Endothelial cell of umbilical vein (primary cell): ENCODE results near the gene VEPH1. TPM values are rescaled to one million over a fixed set of nuclear protein-coding genes. Genes with fewer than 3 reads are reported as not detected.
A peak's percentile ranks its signal among the peaks of the same experiment; 100 is the strongest.

Experiments
- BruUV-seq: library from RNA; stranded (reverse); fragments of 400-500 nt; replicated peaks from 2 replicates; lab custom pipeline; 2021; lab: Mats Ljungman, UMichigan
- CTCF ChIA-PET: fragments of 300-600, 350-600 bp; sonication (Branson Sonifier 250); formaldehyde crosslinking; loops from one replicate; lab custom pipeline; 2021; ENCODE audit warnings: antibody characterized with exemption, inconsistent platforms; lab: Charles Lee
- POLR2A ChIA-PET: fragments of 300-600, 350-600 bp; sonication (Branson Sonifier 250); formaldehyde crosslinking; loops from one replicate; lab custom pipeline; 2021; ENCODE audit warnings: antibody characterized with exemption, inconsistent platforms; lab: Charles Lee
- DNase-seq: peaks from one replicate; pipeline ENCODE4 v3.0.0-alpha.2; 2011; ENCODE audit warnings: low read depth, low spot score
- FAIRE-seq: peaks from 2 replicates; lab custom pipeline; 2011; peaks lifted over from hg19 to GRCh38; lab: Jason Lieb, UNC
- H2AFZ ChIP-seq: 2 replicates; pipeline ENCODE4 v1.6.0; 2012; ENCODE audit warnings: low read depth, low read length, control low read depth, inconsistent platforms
- H3K27ac ChIP-seq: 2 replicates; pipeline ENCODE4 v1.5.1; 2011; ENCODE audit warnings: low read depth, mild to moderate bottlenecking, control low read depth, low read length, moderate library complexity; ENCODE audit not compliant: insufficient read depth
- H3K27me3 ChIP-seq, 2 experiments: 2 replicates each; pipeline versions ENCODE4 v1.6.0 to v1.6.1; 2011; ENCODE audit warnings: low read length in 2 of 2, mixed read lengths in 1 of 2; ENCODE audit not compliant: control insufficient read depth in 2 of 2, insufficient read depth in 2 of 2
- H3K36me3 ChIP-seq, 2 experiments: 2 replicates in 1 of 2; 3 replicates in 1 of 2; pipeline ENCODE4 v1.5.1; 2011; ENCODE audit warnings: low read length in 2 of 2, mild to moderate bottlenecking in 1 of 2, moderate library complexity in 1 of 2; ENCODE audit not compliant: control insufficient read depth in 2 of 2, insufficient read depth in 2 of 2; ENCODE audit errors: extremely low read depth in 1 of 2
- H3K4me1 ChIP-seq: 3 replicates; pipeline ENCODE4 v1.5.1; 2011; ENCODE audit warnings: mild to moderate bottlenecking, low read length; ENCODE audit not compliant: control insufficient read depth, insufficient read depth; ENCODE audit errors: extremely low read depth
- H3K4me2 ChIP-seq: 2 replicates; pipeline ENCODE4 v1.6.1; 2011; ENCODE audit warnings: low read length, control low read depth, mixed read lengths; ENCODE audit not compliant: insufficient read depth
- H3K4me3 ChIP-seq, 3 experiments: fragments of 200-600 bp in 1 of 3; sonication (generic), shearing (Covaris generic) in 1 of 3; replicated peaks in 1 of 3; 2 replicates each; pipeline ENCODE4 v1.5.1; 2011 to 2016; ENCODE audit warnings: control low read depth in 3 of 3, low read length in 3 of 3, mild to moderate bottlenecking in 2 of 3, inconsistent platforms in 1 of 3, low read depth in 1 of 3, moderate library complexity in 1 of 3; ENCODE audit not compliant: insufficient read depth in 1 of 3
- H3K79me2 ChIP-seq: 2 replicates; pipeline ENCODE4 v1.6.0; 2012; ENCODE audit warnings: low read length, inconsistent platforms; ENCODE audit not compliant: control insufficient read depth, insufficient read depth
- H3K9ac ChIP-seq: replicated peaks from 2 replicates; pipeline ENCODE3; 2011; ENCODE audit warnings: low read length, control low read depth; ENCODE audit not compliant: insufficient read depth; ENCODE audit errors: extremely low read depth
- H3K9me1 ChIP-seq: replicated peaks from 3 replicates; pipeline ENCODE4 v1.6.0; 2011; ENCODE audit warnings: mild to moderate bottlenecking, low read length; ENCODE audit not compliant: control insufficient read depth, insufficient read depth; ENCODE audit errors: extremely low read depth
- H3K9me3 ChIP-seq: replicated peaks from 2 replicates; pipeline ENCODE4 v1.5.1; 2012; ENCODE audit warnings: low read length, inconsistent platforms; ENCODE audit not compliant: control insufficient read depth, insufficient read depth
- H4K20me1 ChIP-seq: replicated peaks from 2 replicates; pipeline ENCODE3; 2011; ENCODE audit warnings: mild to moderate bottlenecking, low read length; ENCODE audit not compliant: control insufficient read depth, insufficient read depth; ENCODE audit errors: extremely low read depth
- CTCF ChIP-seq, 2 donors: IDR thresholded peaks; 1 replicate in 1 of 2; 2 replicates in 1 of 2; pipeline ENCODE4 v1.5.1; 2011; ENCODE audit warnings: low read length in 2 of 2, mild to moderate bottlenecking in 2 of 2, moderate library complexity in 2 of 2, control low read depth in 1 of 2, inconsistent platforms in 1 of 2, low read depth in 1 of 2; ENCODE audit not compliant: insufficient read depth in 1 of 2; ENCODE audit errors: extremely low read depth in 1 of 2
- GATA2 ChIP-seq: IDR thresholded peaks from 2 replicates; pipeline ENCODE4 v1.7.0; 2011; ENCODE audit warnings: low read depth, mild to moderate bottlenecking, moderate library complexity, mixed read lengths, low read length; ENCODE audit not compliant: insufficient read length, insufficient read depth
- JUN ChIP-seq: IDR thresholded peaks from 2 replicates; pipeline ENCODE4 v1.6.1; 2011; ENCODE audit warnings: borderline replicate concordance, low read depth; ENCODE audit not compliant: insufficient read length, insufficient read depth
- MAX ChIP-seq: IDR thresholded peaks from 2 replicates; pipeline ENCODE4 v1.6.1; 2011; ENCODE audit not compliant: insufficient read depth, insufficient read length
- MYC ChIP-seq: IDR thresholded peaks from one replicate; pipeline ENCODE4 v1.6.1; 2011; ENCODE audit warnings: mild to moderate bottlenecking, low read depth, low read length
- POLR2A ChIP-seq: IDR thresholded peaks from 2 replicates; pipeline ENCODE4 v1.6.1; 2012; ENCODE audit warnings: low read depth, mild to moderate bottlenecking, control low read depth, low read length
- dilution Hi-C: fragments of 300-500 bp; cut with MboI; formaldehyde crosslinking; loops from one replicate; pipeline ENCODE4 v1.15.0; 2019; ENCODE audit warnings: low sequenced_read_pairs; ENCODE audit not compliant: extremely low pct_ligation_motif_present
- intact Hi-C: fragments of 100-400 bp; cut with micrococcal nuclease; formaldehyde crosslinking; loops from one replicate; pipeline ENCODE4 v1.10.0; 2022
- polyA plus RNA-seq, 4 experiments: library from polyadenylated mRNA; depleted of rRNA in 3 of 4; stranded (reverse) in 3 of 4; unstranded in 1 of 4; fragments of >200 nt; gene quantifications; 2 replicates each; pipeline versions ENCODE4 v1.2.1 to v1.2.3, GENCODE V29; 2011 to 2012; ENCODE audit warnings: missing spikeins in 1 of 4
- total RNA-seq: library from RNA; stranded (reverse); gene quantifications from 2 replicates; pipeline ENCODE4 v1.2.3, GENCODE V29; 2021

VEPH1 gene
- total and polyA plus RNA-seq, 2 donors (not counting 3 experiments of a cell fraction or from before 2014, with no cell fraction given) = 42.9 to 136 TPM

- Histone ChIP-seq H2AFZ (no peak overlapping the region), H4K20me1 (no peaks in the 10 kb centered on the region), H3K27me3 (no peaks in the 10 kb centered on the region), H3K36me3 (no peaks in the 10 kb centered on the region), H3K4me3 (no peak overlapping the region), H3K27ac (no peak overlapping the region), H3K9me3 (no peaks in the 10 kb centered on the region), H3K9ac (no peak overlapping the region), H3K4me2 (no peak overlapping the region), H3K4me1 (peaks cover 15% of the 10 kb centered on the region), H3K79me2 (no peaks in the 10 kb centered on the region), H3K9me1 (no peaks in the 10 kb centered on the region)
- TF ChIP-seq MYC = no peak
- no peak for TF ChIP-seq GATA2
- TF ChIP-seq MAX = no peak
- no peak for TF ChIP-seq POLR2A
- no peak for TF ChIP-seq JUN
- peak; percentile 71 to 79 for TF ChIP-seq CTCF (IDR thresholded peaks at IDR 0.05; ENCODE audit: extremely low read depth in 1 of 2, insufficient read depth in 1 of 2, low read depth in 1 of 2, low read length in 2 of 2)
- TSS peak; percentile 52 for BruUV-seq
- dilution Hi-C loops (no loop called here), intact Hi-C loops (loop anchor here (1.0 to 2.0 kb wide), 5 partner anchors 9 to 254 kb away; no protein-coding TSS in a partner anchor)
- ChIA-PET CTCF (interaction anchor here (0.6 to 2.1 kb wide), 6 partner anchors 8 to 114 kb away, joined by 3 to 11 read pairs (median 3); no protein-coding TSS in a partner anchor), POLR2A (no interaction called here)
- FAIRE-seq (peak; percentile 77), DNase-seq (peak; percentile 57)
Observed at GRCh38 chr3:157239082-157239704, 264.0 kb downstream of the VEPH1 start.
